CD1c-positive myeloid dendritic cell (primary cell): ENCODE measurements around the gene IYD.

Experiments used
- DNase-seq: peaks from one replicate; pipeline ENCODE4 v3.0.0-alpha.2; 2016; ENCODE audit errors: extremely low spot score

The IYD gene, protein sequence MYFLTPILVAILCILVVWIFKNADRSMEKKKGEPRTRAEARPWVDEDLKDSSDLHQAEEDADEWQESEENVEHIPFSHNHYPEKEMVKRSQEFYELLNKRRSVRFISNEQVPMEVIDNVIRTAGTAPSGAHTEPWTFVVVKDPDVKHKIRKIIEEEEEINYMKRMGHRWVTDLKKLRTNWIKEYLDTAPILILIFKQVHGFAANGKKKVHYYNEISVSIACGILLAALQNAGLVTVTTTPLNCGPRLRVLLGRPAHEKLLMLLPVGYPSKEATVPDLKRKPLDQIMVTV

DNA sequence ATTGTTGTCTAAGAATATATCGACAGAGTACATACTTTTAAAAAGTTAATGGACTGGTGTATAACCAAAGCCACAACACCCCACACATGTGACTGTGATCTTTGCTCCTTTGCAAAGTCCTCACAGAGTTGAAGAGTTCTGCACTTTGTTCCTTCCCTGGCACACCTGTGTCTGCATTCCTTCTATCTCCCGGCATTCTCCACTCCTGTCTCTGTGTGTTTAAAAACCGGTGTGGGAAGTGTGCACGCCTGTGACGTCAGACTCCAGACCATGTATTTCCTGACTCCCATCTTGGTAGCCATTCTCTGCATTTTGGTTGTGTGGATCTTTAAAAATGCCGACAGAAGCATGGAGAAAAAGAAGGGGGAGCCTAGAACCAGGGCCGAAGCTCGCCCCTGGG lies at the start of gene IYD:
Gene IYD, plus strand, starts transcription at position 251 of the 400 bp plus-strand sequence. Its CDS starts 20 bp downstream, at position 271.
- no peak for DNase-seq

DNA sequence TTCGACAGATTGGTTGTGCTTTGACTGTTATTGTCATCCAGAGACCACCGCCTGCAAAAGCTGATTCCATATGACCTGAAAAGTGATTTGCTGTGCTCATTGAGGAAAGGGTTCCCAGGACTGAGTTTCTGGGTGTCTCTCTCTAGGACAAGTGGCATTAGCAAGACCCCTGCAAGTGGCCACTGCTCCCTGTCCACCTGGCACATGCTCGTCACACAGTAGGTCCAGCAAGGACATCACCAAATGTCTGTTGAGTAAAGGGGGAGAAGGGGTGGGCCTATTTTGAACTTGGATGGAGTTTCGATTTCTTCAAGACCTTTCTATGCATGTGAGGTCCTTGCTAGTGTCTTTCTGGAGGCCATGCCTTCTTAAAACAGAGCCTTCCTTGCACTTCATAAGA lies 48.9 kb upstream of the IYD start:
- DNase-seq: no peak

DNA sequence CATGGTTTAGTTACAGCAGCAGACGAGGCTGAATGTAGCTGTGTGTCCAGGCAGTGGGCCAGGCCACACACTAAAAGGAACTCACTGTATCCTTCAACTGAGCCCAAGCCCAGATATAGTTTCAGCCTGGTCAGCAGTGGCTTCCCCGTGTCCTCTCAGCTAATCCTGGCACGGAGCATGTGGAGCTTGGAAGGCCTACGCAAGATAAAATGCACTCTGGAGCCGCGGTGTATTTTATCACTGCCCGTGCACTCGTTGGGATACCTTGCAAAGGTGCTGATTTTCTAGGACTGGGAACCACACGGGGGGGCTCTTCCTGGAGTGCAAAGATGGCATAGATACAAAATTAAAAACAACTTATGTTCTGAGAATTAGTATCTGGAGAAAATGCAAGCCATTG lies 48.4 kb upstream of the IYD start:
- DNase-seq: no peak

DNA sequence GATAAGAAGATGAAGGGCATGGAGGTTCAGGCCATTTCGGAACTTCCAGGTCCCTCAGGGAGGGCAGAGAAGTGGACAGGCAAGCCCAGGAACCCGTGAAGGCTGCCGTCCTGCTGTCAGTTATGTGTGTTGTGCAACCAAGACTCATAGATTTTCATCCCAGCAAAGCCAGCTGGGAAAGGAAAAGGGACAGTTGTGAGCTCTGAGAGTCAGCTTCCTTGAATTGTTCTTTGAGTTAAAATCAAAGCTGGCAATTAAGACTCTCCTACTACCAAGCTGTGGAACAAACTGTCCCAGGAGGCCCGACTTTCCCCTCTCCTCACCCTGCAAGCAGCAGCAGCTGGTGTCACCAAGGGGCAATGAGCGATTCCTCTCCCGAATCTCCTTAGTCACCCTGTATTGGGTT lies 46.3 kb upstream of the IYD start:
- DNase-seq: no peak

DNA sequence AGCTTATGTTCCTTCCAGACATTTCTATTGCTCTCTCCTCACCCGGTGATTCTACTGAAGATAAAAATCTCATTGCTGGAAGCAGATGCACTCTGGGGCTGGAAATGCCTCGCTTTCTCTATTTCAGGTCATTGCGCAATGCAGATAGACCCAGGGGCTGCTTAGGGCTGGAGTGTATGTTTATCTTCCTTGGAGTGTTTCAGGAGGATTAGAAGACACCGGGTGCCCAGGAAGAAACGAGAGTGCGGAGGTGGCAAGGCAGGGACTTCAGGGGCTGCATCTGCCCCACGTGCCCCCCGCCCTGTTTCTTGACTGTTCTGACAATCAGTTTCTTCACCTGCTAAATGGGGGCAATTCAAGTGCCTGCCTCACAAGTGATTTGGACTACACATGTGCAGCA lies 45.6 kb upstream of the IYD start:
- no peak for DNase-seq

DNA sequence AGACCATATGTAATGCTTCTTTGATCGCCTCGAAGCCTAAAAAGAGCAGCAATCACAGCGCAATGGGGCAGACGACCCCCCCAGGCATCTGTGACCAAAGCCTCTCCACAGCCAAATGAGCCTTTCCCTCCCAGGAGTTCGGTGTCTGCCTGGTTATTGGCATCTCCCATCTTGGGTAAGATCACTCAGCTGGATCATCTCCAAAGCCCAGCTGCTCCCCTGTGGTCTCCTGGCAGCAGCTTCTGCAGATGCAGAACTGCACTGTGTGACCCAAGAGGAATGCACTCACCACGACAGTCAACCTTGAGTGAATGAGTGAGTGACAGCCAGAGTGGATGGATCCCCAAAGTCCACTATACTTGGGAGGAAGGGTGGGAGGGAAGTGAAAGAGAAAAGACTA lies 44.8 kb upstream of the IYD start:
- no peak for DNase-seq

DNA sequence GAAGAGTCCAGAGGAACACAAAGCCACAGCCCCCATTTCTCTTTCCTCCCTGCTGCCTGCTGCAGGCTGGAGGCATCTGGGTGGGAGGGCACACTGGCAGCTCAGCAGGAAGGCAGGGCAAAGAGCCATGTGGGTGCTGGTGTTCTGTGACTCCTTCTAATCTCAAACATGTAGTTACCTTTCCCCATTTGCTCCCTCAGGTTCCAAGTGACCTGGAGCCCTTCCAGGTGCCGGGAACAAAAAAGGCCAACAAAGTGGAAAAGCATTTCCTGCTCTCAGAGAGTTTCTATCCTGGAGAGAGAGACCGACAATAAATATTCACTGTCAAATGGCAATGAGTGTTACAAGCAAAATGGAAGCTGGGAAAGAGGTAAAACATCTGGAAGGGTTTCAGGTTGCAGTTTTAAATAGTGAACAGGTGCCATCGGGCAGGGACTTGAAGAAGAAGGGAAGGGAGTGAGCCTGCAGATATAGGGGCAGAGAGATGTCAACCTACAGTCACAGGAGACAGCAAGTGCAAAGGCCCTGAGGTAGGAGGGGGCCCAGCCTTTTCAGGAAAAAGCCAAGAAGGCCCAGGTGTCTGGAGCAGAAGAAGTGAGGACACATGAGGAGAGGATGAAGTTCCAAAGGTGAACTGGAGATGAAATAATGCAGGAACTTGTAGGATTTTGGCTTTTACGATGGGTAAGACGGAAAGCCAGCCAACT lies 43.6 kb upstream of the IYD start:
- DNase-seq: no peak

DNA sequence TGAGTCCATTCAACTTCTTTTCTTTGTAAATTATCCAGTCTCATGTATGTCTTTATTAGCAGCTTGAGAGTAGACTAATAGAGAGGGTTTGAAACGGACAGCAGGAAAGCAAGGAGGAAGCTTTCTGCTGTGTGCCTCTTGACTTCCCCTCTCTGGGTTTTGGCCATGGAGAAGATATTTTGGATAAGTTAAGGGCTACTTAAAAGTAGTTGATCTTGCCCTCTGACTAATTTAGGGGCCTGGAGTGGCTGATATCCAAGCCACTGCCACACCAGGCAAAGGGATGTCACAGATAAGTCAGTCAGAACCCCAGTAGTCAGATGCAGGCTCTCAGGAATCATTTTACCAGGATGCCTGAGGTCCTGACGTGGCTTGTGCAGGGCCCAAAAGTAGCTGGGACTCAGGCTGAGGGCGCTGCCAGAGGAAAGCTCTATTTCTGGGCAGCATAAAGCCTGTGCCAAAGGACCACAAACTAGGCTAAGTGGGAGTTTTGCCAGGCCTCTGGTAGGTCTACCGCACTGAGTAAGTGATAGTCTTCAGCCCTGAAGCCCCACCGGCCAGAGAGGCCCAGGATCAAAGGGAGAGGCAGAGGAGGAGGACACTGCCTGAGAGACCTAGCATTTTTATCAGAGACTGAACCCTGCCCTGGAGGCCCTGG lies 41.6 kb upstream of the IYD start:
- no peak for DNase-seq

DNA sequence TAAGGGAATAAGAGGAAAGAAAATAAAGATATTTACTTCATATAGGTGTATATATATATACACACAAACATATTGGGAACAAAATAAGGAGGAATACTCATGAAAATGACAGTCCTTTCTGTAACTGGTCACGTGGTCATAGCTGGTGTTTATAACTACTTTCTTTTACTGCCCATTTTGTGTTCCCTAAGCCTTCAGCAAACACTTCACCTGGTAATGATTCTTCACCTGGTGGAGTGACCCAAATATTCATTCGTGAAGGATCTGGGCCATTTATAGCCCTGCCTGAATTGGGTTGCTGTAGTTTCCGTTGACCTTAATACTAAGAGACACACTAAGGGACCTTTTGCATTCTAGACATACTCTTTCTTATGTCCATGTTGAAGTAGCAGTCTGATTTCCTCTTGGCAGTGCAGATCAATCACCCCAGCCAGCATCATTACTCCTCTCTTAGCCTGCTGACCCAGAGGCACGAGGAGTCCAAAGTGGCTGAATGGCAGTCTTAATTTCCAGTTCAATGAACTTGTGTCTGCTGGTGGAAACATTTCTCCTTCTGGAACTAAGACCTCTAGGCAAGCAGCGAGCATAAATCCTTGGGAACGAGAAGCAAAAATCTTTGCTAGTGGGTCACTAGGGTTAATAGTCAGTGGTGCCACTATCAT lies 39.9 kb upstream of the IYD start:
- no peak for DNase-seq

DNA sequence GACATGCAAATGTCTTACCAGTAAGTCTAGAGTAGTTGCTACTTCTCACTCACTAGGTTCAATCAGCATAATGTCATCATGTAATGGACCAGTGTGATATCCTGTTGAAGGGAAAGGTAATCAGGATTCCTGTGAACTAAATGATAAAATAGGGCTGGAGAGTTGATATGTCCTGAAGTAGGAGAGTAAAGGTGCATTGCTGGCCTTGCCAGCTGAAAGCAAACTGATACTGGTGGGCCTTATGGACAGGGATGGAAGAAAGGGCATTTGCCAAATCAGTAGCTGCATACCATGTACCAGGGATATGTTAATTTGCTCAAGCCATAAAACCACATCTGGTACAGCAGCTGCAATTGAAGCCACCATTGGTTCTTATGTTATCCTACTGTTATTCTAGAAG lies 37.5 kb upstream of the IYD start:
- DNase-seq: no peak

DNA sequence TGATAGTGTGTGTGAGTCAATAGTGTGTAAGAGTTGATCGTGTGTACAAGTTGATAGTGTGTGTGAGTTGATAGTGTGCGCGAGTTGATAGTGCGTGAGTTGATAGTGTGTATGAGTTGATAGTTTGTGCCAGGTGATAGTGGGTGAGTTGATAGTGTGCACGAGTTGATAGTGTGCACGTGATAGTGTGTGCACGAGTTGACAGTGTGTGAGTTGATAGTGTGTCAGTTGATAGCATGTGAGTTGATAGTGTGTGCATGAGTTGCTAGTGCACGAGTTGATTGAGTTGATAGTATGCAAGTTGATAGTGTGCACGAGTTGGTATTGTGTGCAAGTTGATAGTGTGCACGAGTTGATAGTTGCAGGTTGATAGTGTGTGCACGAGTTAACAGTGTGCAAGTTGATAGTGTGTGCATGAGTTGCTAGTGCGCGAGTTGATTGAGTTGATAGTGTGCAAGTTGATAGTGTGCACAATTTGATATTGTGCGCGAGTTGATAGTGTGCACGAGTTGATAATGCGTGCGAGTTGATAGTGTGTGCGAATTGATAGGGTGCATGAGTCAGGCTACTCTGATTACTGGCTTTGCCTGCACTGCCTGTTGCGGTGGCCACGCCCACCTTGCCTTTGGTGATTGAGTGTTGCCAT lies 35.8 kb upstream of the IYD start:
- DNase-seq: no peak

DNA sequence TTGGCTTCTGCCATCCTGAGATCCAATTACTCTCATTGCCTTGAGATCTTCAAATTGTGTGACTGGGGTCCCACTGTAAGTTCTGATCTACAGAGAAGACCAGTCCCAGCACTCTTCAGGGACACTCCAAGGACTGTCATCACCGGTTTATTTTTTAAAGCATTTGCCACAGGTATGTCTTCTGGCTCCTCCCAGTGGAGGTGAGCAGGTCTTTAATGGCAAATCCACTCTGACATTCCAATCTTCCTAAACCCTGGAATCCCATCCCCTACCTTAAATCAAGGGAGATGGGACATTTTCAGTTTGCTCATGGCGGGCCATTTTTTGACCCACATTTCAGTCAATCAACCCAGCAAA lies 35.2 kb upstream of the IYD start:
- DNase-seq: no peak

DNA sequence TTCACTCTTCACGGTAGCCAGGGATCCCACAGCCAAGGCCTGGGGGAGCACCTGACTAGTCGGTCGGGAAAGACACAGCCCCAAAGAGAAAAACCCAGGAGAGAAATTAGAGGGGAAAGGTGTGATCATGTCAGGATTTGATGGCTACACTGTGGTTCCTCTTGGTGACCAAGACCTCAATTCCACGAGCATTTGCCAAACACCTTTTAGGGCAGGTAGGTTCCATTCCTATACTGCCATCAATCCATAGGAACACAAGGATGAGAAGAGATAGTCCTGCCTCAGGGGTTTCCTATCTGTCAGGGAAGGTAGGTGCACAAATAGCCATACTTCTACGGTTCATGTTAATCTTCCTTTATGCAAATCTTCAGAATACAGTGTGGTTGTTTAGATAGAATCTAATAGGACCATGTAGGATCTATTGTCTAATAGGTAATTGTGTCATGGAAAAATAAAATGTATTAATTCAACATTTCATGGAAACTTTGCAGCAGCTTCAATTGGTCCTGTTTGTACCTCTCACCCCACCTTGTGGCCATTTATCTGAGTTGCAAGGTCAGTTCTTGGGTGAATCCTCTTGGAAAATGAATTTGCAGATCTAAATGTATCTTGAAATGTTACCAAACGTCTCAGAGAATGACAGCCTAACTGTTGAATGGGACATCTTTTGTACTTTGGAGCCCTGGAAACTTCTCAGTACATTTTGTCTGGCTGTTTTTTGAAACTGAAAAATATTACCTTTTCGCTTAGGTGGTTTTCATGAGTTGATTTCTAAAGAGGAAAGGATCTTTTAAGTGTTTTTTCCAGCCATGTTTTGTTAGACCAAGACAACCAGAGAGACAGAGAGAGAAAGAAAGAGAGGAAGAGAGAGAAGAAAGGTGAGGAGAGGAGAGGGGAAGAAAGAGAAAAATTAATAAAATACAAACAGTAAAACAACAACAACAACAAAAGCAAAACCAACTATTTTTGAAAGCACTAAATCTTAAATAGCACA lies 33.7 kb upstream of the IYD start:
- peak; percentile 61 for DNase-seq

DNA sequence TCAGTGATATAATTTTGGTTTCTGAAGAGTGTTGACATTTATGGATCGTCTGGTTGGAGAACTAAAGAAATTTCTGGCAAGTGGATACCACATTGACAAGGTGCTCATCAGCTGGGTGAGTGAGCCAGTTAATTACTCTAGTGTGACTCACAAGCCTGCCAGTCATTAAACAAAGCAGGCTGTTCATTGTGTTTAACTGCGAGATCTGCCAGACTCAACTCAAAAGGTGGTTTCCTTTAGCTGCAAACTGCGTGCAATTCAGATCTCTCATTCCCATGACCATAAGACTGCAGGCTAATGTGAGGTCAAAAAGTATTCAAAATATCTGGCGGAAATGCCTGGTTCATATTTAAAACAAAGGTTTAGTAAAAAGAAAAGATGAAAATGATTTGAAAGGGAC lies 32.5 kb upstream of the IYD start:
- DNase-seq: no peak

DNA sequence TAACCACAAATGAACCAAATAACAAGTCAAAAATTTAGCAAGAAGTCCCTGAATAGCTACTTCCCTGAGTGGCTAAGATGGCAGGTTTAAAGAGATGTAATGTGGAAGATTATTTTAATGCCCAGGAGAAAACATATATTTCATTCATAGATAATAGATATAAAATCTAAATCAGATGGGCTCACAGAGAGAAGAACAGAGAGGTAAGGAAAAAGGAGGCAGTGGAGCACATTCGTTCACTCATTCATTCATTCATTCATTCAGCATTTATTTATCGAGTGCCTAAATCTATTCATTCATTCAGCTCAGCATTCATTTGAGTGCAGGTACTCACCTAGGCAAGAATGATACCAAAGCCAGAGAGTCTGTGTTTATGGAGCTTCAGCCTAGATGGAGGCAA lies 32.1 kb upstream of the IYD start:
- no peak for DNase-seq

DNA sequence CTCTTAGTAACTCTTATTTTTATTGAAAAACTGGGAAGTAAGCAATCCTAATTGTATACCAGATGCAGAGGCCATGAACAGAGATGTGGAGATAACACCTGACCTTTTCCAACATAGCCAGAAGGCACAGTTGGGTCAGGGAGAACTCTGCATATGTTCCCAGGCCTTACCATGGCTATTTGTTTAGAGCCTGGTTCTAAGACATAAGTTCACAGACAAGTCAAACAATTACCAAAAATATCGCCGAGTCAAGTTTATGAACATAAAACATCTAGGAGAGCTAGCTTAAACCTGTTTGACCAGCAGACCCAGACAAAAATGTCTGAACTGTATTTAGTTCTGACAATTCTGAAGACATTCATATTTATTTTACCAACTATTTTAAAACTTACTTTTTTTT lies 26.7 kb upstream of the IYD start:
- no peak for DNase-seq

DNA sequence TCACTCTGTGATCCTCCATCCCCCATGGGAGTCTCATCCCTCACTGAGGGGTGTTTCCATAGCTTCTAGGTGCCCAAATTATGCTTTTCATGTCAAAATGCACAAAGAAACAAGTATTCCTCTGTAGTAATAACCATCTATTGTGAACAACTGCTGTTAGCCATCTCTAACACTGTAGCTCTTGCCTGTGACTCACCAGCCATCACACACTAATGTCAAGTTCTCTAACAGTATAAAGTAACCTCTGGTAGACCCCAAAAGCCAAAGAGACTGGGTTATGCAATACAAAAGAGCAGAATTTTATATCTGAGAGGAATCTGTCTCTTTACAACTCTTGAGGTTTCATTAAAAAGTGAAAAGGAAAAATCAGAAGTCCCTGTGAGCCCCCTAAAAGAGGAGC lies 25.4 kb upstream of the IYD start:
- DNase-seq: no peak

DNA sequence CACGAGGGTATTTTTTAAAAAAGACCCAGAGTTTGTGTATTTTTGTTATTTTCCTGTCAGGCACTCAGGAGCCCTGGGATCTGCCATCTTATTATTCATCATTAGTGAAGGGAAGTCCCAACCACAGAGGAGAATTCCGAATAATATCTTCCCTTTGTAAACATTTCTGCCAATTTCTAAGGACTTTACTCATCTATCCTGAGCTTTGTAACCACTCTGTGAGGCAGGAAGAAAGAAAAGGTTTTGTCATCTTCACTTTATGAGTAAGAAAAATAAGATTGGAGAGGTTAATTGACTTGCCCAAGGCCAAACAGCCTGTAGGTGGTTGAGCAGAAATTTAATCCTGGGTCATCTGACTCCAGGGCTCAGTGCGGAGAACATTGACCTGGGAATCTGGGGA lies 23.0 kb upstream of the IYD start:
- DNase-seq: no peak

DNA sequence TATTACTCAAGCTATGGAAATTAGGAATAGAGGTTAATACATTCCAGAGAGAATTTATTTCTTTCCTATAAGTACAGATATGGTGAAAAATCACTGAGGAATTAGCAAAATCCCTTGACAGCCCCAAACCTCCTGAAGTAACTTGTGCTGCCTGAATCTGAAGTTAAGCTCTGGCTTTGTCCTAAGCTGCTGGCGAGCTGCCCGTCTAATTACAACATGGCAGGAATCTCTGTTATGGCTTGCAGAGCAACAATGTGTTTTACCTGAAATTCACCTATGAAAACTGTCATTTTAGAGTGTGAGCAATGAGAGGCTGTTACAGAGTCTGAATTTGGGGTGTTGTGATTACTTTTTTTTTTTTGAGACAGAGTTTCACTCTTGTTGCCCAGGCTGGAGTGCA lies 22.5 kb upstream of the IYD start:
- no peak for DNase-seq

DNA sequence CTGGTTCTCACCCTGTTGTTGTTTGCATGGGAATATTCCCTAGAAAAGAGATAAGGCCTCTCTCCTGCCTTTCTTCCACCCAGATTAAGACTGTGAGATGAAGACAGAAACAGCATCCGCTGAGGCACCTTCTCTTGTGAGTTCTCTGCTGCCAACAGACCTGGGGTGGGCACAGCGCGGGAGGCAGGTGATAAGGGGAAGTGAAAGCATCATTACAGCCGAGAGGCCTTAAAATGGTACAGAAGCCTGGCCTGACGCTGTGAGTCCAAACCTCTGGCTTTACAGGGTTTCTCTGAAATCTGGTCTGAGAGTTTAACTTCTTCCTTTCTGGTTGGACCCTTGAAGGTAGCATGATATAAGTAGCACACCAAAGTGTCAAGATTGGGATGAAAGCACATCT lies 21.0 kb upstream of the IYD start:
- DNase-seq: no peak

DNA sequence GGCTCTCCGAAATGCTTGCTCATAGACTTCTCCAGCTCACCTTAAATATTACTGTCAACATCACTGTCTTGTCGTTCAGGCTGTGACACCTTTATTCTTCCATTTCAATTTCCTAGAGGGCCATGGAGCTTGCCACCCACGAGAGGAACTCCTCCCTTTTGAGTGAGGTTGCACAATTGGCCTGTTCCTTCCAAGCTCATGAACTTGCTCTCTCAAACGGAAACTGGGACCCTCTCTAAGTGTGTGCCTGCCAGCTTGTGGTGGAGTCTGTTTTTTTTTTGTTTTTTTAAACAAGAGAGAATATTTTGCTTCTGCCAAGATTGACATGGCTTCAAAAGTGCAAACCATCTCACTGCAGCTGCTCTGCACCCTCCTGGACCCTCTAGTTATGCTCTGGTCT lies 19.3 kb upstream of the IYD start:
- no peak for DNase-seq
